ES-I3 (cell line): ENCODE results near the gene ANKRD40.
"Not testable (repeated sequence)": the region's sequence is repeated elsewhere in the genome, so short reads cannot be mapped to it uniquely, and the experiment has no call there.

Experiments
- H3K36me3 ChIP-seq: 2 replicates; pipeline ENCODE4 v1.6.1; 2013; ENCODE audit warnings: mild to moderate bottlenecking, low read length, control low read depth, moderate library complexity; ENCODE audit not compliant: insufficient read depth
- H3K4me1 ChIP-seq: 2 replicates; pipeline ENCODE4 v1.6.1; 2013; ENCODE audit warnings: mild to moderate bottlenecking, control low read depth, low read length; ENCODE audit not compliant: insufficient read depth
- H3K9ac ChIP-seq: 2 replicates; pipeline ENCODE4 v1.6.1; 2013; ENCODE audit warnings: low read depth, mild to moderate bottlenecking, low read length, moderate library complexity
- H3K9me3 ChIP-seq: 2 replicates; pipeline ENCODE4 v1.6.1; 2013; ENCODE audit warnings: mild to moderate bottlenecking, low read length, moderate library complexity; ENCODE audit not compliant: control insufficient read depth, insufficient read depth

The ANKRD40 gene

DNA sequence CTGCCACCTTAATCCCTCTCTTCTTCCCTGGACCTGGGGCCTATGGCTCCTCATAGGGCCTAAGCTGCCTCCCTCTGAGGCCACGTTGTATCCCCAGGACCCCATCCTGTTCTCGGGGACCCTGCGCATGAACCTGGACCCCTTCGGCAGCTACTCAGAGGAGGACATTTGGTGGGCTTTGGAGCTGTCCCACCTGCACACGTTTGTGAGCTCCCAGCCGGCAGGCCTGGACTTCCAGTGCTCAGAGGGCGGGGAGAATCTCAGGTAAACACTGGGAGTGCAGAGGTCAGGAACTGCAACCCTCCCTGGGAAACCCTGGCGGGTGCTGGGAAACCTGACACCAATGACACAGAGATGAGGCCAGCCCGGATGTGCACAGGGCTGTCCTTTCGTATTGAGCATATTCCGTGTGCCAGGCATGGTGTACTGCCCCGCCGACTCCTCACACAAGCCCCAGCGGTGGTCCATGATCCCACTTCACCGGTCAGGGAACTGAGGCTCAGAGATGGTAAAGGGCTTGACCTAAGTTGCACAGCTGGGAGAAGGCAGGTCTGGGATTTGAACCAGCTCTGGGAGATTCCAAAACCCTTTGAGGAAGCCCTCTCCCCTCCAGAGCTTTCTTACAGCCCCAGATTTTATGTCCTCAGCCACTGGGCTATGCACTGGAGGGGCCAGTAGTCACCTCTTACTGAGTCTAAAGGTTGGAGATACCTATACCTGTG is 22.9 kb downstream of the ANKRD40 start:
- H3K9me3 ChIP-seq = no peaks in the 10 kb centered on the region
- no peak overlapping the region for H3K9ac ChIP-seq
- peaks cover 27% of the 10 kb centered on the region for H3K4me1 ChIP-seq
- no peaks in the 10 kb centered on the region for H3K36me3 ChIP-seq

DNA sequence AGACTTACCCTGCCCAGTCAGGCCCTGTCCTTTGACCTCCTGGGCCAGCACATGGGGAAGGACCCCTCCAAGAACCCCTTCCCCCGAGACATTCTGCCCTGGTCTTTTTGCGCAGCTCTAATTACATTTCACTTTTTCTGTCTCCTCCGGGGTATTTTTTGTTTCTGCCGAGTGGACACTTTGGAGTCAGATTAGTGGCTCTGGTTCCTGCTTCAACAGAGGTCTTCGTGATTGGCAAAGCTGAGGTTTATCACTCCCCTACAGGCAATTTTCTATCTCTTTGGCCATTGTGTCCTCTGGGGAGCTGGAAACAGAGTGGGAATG is 23.5 kb downstream of the ANKRD40 start:
- Histone ChIP-seq H3K36me3 (no peaks in the 10 kb centered on the region), H3K4me1 (peaks cover 22% of the 10 kb centered on the region), H3K9me3 (no peaks in the 10 kb centered on the region), H3K9ac (no peak overlapping the region; the same call in 1 of the 2 replicates)

DNA sequence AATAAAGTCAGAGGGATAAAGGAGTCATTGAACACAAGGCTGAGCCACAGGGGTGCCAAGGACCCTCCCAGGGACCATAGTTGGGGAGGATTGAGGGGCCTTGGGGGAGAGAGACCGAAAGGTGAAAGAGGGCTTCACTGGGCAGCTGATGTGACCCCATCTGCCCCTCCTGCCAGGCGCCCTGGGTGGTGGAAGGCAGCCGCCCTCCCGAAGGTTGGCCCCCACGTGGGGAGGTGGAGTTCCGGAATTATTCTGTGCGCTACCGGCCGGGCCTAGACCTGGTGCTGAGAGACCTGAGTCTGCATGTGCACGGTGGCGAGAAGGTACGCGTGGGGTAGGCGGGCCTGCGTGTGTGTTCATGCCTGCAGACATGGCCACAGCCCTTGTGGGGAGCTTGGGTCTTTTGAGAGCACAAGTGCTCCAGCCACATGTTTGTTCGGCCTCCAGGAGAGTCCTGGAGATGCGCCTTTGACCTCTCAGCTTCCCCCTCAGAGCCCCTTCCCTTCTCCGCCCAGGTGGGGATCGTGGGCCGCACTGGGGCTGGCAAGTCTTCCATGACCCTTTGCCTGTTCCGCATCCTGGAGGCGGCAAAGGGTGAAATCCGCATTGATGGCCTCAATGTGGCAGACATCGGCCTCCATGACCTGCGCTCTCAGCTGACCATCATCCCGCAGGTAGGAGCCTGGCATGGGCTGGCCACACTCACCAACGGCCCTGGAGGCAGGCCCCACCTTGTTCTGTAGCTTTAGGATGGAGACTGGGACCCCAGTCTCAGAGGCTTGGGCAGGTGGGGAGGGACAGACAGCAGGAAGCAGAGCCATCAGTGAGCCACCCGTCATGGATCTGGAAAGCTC is 24.1 kb downstream of the ANKRD40 start:
- Histone ChIP-seq H3K9me3 (no peaks in the 10 kb centered on the region), H3K4me1 (peaks cover 20% of the 10 kb centered on the region; the same call in 1 of the 2 replicates), H3K36me3 (no peaks in the 10 kb centered on the region), H3K9ac (no peak overlapping the region)

DNA sequence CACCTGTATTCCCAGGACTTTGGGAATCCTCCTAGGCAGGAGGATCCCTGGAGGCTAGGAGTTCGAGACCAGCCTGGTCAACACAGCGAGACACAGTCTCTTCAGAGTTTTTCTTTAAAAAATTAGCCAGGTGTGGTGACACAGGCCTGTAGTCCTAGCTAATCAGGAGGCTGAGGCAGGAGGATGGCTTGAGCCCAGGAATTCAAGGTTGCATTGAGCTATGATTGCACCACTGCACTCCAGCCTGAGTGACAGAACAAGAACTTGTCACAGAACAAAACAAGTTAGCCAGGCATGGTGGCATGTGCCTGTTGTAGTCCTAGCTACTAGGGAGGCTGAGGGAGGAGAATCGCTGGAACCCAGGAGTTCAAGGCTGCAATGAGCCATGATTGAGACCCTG is 24.8 kb downstream of the ANKRD40 start:
- Histone ChIP-seq H3K9ac (no peak overlapping the region), H3K4me1 (peaks cover 20% of the 10 kb centered on the region; the same call in 1 of the 2 replicates), H3K9me3 (no peaks in the 10 kb centered on the region), H3K36me3 (no peaks in the 10 kb centered on the region)

DNA sequence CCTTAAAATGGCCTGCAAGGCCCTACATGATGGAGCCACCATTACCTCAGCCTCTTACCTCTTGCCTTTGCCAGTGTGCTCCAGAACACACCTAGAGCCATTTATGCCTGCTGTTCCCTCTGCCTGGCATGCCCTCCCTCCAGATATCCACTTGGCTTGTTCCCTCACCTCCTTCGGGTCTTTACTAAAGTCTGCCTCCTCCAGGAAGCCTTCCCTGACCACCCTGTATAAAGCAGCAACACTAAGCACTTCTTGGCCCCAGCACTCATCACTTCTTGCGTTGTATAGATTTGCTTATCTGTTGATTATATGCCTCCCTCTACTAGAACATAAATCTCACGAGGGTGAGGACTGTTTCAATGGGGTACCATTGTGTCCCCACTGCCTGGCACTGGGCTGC is 25.3 kb downstream of the ANKRD40 start:
- H3K9me3 ChIP-seq = no peaks in the 10 kb centered on the region
- no peaks in the 10 kb centered on the region for H3K36me3 ChIP-seq
- H3K4me1 ChIP-seq = peaks cover 20% of the 10 kb centered on the region; the same call in 1 of the 2 replicates
- H3K9ac ChIP-seq = no peak overlapping the region

DNA sequence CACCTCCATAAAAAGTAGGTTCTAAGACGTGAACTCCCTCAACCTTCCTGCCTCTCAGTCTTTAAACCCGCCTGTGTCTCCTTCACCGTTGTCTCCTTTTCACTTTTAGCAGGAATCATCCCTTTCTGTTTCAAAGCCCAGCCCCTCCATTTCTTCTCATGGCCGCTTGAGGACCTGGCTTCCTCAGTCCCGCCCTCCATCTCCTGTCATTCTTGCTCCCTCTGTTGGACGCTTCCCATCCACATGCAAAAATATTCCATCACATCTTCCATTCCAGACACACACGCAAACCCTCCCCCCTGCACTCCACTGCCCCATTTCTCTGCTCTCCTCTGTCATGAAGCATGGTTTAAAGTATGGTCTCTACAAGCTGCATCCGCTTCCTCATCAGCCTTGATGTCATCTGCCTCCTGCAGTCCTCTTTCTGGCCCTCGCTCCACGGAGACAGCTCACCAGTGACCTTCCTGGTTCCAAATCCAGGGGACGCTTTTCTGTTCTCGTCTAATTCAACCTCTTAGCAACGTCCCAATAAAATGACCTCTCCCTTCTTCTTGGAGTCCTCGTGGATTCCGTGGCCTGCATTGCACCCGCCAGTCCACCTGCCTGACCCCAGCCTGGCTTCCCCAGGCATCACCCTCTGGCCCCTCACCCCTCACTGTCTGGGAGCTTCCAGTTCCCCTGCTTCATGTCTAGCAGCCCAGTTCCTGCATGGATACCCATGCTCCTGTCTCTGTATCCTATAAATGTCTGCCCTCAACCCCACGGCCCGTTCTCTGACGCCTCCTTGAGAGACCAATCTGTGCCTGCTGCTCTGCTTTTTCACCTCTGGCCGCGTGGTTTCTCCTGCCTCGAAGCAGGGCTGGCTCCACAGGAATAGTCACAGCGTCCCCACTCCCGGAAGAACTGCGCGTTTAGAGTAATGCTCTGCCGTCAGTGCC is 26.2 kb downstream of the ANKRD40 start:
- Histone ChIP-seq H3K36me3 (no peaks in the 10 kb centered on the region), H3K9ac (no peak overlapping the region), H3K9me3 (no peaks in the 10 kb centered on the region), H3K4me1 (peaks cover 12% of the 10 kb centered on the region; the same call in 1 of the 2 replicates)

DNA sequence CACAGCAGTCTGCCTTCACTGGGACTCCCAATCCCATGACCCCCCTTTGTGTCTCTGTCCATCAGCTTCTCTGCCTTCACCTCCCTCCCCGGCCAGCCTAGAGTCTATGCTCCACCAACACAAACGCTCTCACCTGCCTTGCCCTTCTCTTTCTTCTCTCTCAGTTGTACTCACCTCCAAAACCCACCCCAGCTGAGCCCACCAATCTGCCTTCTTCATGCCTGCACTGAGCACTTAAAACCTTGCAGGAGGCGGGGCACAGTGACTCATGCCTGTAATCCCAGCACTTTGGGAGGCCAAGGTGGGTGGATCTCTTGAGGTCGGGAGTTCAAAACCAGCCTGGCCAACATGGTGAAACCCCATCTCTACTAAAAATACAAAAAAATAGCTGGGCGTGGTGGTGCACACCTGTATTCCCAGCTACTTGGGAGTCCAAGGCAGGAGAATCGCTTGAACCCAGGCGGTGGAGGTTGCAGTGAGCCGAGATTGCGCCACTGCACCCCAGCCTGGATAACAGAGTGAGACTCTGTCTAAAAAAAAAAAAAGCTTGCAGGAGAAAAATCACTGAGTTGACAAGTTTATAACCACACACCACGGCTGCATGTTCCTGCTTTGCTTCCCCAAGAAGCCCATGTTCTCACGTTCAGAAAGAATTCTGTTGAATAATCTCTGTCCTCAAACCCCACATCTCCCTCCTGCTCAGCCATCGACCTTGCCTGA is 27.0 kb downstream of the ANKRD40 start:
- H3K9ac ChIP-seq, H3K36me3 ChIP-seq, H3K4me1 ChIP-seq, H3K9me3 ChIP-seq: not testable (repeated sequence)

DNA sequence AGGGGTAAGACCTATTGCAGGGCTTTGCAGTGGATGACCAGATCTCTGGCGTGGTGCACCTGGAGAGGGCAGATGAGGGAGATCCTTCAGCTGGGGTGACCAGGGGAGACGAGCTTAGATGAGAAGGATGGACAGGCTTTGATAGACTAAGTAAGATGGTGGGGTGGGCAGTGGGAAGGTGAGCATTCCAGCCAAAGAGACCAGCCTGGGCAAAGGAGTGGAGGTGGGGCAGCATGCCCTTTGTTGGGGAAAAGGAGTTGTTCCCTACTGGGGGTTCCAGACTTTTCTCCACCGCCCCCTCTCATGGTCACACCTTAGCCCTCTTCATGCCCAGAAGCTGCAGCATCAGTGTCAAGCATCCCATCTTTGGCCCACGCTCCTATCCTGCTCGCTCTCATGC is 27.6 kb downstream of the ANKRD40 start:
- Histone ChIP-seq H3K4me1 (peaks cover 6% of the 10 kb centered on the region; the same call in 1 of the 2 replicates), H3K9me3 (no peaks in the 10 kb centered on the region), H3K36me3 (no peaks in the 10 kb centered on the region), H3K9ac (no peak overlapping the region)

DNA sequence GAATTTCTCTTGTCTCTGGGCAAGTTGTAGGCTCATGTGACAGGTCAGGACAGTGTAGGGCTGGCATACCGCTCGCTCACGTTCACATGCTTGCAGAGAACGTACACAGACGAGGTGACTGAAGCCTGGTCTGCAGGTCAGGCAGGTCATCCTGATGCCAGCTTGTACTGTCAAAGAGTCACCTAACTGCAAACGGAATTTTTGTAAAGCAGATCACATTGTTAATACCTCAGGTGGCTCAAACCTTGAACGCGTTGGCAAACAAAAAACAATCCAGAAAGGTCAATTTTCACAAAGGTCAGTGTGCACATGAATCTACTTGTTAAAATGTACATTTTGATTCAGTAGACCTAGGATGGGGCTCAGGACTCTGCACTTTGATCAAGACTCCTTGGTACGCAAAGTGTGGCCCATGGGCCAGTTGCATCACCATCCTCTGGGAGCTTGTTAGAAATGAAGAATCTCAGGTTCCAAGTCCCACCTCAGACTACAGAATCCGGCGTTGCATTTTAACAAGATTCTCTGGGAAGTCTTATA is 28.6 kb downstream of the ANKRD40 start:
- H3K9me3 ChIP-seq = no peaks in the 10 kb centered on the region
- H3K4me1 ChIP-seq = peaks cover 6% of the 10 kb centered on the region; the same call in 1 of the 2 replicates
- H3K9ac ChIP-seq = no peak overlapping the region
- H3K36me3 ChIP-seq = no peaks in the 10 kb centered on the region

DNA sequence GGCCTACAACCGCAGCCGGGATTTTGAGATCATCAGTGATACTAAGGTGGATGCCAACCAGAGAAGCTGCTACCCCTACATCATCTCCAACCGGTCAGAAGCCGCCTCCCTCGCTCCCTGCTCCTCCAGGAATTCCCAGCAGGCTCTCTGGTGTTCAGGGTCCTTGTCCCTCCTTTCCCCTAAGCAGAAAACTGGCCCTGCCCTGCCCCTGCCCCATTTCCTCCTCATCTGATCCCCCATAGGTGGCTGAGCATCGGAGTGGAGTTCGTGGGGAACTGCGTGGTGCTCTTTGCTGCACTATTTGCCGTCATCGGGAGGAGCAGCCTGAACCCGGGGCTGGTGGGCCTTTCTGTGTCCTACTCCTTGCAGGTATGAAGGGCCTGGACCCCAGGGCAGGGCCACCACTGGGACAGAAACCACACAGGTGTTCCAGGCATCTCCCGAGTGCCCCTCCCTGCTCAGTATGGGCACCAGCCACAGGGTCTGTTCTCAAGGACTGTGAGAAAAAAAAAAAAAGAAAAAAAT is 29.8 kb downstream of the ANKRD40 start:
- Histone ChIP-seq H3K36me3 (no peaks in the 10 kb centered on the region), H3K9me3 (no peaks in the 10 kb centered on the region), H3K9ac (no peak overlapping the region), H3K4me1 (peaks cover 6% of the 10 kb centered on the region; the same call in 1 of the 2 replicates)

DNA sequence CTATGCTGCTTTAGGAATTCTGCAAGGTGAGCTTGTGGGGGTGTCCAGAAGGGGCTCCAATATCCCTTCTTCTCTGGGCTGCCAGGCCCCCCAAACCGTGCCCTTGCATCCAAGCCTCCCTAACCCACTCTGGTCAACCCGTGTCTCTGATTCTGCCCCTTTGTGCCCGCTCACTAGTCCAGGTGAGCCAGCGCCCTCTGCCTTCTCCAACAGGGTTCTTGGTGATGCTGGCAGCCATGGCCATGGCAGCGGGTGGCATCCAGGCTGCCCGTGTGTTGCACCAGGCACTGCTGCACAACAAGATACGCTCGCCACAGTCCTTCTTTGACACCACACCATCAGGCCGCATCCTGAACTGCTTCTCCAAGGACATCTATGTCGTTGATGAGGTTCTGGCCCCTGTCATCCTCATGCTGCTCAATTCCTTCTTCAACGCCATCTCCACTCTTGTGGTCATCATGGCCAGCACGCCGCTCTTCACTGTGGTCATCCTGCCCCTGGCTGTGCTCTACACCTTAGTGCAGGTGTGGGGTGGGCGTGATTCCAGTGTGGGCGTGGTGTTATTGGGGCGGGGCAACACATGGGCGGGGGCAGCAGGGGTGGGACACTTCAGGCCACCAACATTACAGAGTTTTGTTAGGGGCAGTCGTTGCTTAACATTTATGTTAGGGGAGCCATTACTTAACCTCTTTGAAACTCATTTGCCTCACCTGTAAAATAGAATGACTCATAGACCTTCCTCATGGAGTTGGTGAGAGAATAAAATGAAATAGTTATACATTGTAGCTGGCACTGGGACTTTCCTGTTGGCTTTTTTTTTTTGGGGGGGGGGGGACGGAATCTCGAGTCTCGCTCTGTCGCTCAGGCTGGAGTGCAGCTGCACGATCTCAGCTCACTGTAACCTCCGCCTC is 31.4 kb downstream of the ANKRD40 start:
- peaks cover 3% of the 10 kb centered on the region; the same call in 1 of the 2 replicates for H3K4me1 ChIP-seq
- no peaks in the 10 kb centered on the region for H3K9me3 ChIP-seq
- H3K9ac ChIP-seq = no peak overlapping the region
- H3K36me3 ChIP-seq = no peaks in the 10 kb centered on the region

DNA sequence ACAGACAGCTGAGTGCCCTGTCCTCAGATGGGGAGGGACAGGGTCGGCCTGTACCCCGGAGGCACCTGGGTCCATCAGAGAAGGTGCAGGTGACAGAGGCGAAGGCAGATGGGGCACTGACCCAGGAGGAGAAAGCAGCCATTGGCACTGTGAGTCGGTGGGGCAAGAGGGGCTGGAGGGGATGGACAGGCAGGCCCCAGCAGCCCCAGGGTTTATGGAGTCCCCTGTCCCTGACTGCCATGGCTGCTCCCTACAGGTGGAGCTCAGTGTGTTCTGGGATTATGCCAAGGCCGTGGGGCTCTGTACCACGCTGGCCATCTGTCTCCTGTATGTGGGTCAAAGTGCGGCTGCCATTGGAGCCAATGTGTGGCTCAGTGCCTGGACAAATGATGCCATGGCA is 32.1 kb downstream of the ANKRD40 start:
- H3K36me3 ChIP-seq = no peaks in the 10 kb centered on the region
- H3K4me1 ChIP-seq = no peaks in the 10 kb centered on the region; the same call in 1 of the 2 replicates
- H3K9ac ChIP-seq = no peak overlapping the region
- no peaks in the 10 kb centered on the region for H3K9me3 ChIP-seq
